NCI-H748 (cell line): ENCODE results near the gene MYZAP.

Source experiments
- DNase-seq: peaks from one replicate; lab custom pipeline; 2025; ENCODE audit not compliant: unreplicated experiment; lab: John Stamatoyannopoulos, UW

Gene MYZAP

GRCh38 chr15:57656434-57656833, 64.7 kb downstream of the MYZAP start:
- no peak for DNase-seq

- DNase-seq: no peak
Measured at GRCh38 chr15:57657619-57658018, 65.9 kb downstream of the MYZAP start.

- no peak for DNase-seq
Measured at GRCh38 chr15:57662091-57662744, 70.5 kb downstream of the MYZAP start.

GRCh38 chr15:57662802-57663201, 71.1 kb downstream of the MYZAP start:
- DNase-seq: no peak

- DNase-seq: no peak
Measured at GRCh38 chr15:57663262-57663661, 71.6 kb downstream of the MYZAP start.

GRCh38 chr15:57665194-57665593, 73.5 kb downstream of the MYZAP start:
- no peak for DNase-seq

GRCh38 chr15:57665939-57666338, 74.2 kb downstream of the MYZAP start:
- DNase-seq: no peak

GRCh38 chr15:57667171-57667849, 75.6 kb downstream of the MYZAP start:
- peak; percentile 26 for DNase-seq

GRCh38 chr15:57668016-57668415, 76.3 kb downstream of the MYZAP start:
- DNase-seq: no peak

GRCh38 chr15:57671636-57672035, 79.9 kb downstream of the MYZAP start:
- no peak for DNase-seq

GRCh38 chr15:57675481-57676181, 83.9 kb downstream of the MYZAP start:
- DNase-seq: no peak

- no peak for DNase-seq
Measured at GRCh38 chr15:57676585-57676984, 84.9 kb downstream of the MYZAP start.

GRCh38 chr15:57677204-57677603, 85.5 kb downstream of the MYZAP start:
- DNase-seq: no peak

GRCh38 chr15:57680021-57680420, 88.3 kb downstream of the MYZAP start:
- DNase-seq: no peak

GRCh38 chr15:57681011-57681410, 89.3 kb downstream of the MYZAP start:
- no peak for DNase-seq

- no peak for DNase-seq
Measured at GRCh38 chr15:57683481-57683880, 91.8 kb downstream of the MYZAP start.

- peak; percentile 6 for DNase-seq
Measured at GRCh38 chr15:57684491-57685151, 92.9 kb downstream of the MYZAP start.

- no peak for DNase-seq
Measured at GRCh38 chr15:57685306-57686095, 93.8 kb downstream of the MYZAP start.

GRCh38 chr15:57686657-57687056, 95.0 kb downstream of the MYZAP start:
- DNase-seq: no peak

GRCh38 chr15:57690341-57690966, 98.8 kb downstream of the MYZAP start:
- DNase-seq: no peak
